GM19328 (cell line): Measurements from ENCODE around the gene LRRC41.
"Not testable (repeated sequence)": the region's sequence is repeated elsewhere in the genome, so short reads cannot be mapped to it uniquely, and the experiment has no call there.

Experiments used
- ATAC-seq: cut with Tn5 transposase; IDR thresholded peaks from one replicate; pipeline ENCODE4 v1.9.1; 2021; ENCODE audit warnings: mild to moderate bottlenecking, moderate library complexity; ENCODE audit not compliant: unreplicated experiment

Gene LRRC41

DNA sequence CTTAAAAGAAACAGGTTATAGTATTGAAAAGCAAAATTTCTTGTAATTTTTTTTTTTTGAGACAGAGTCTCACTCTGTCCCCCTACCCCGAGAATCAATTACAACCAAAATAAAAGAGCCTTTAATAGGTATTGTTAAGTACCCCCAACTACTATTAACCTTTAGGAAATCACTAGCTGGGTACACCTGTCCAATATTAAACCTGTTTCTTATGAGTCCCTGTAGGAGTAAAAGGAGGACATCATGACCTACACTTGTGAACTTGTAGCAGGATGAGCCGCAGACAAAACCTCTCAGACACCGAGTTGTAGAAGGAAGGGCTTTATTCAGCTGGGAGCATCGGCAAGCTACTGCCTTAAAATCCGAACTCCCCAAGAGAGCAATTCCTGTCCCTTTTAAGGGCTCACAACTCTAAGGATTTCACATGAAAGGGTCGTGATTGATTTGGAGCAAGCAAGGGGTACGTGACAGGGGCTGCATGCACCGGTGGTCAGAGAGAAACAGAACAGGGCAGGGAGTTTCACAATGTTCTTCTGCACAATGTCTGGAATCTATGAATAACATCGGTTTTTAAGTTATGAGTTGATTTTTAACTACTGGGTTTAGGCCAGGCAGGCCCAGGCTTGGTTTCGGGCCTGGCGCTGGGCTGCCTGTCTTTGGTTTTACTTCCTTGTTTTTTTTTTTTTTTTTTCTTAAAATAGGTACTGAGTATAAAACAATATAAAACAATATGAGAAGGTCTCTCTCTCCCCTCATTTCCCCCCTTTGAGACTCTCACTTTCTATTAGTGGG is 22.1 kb upstream of the LRRC41 start:
- ATAC-seq, result not testable (repeated sequence)

DNA sequence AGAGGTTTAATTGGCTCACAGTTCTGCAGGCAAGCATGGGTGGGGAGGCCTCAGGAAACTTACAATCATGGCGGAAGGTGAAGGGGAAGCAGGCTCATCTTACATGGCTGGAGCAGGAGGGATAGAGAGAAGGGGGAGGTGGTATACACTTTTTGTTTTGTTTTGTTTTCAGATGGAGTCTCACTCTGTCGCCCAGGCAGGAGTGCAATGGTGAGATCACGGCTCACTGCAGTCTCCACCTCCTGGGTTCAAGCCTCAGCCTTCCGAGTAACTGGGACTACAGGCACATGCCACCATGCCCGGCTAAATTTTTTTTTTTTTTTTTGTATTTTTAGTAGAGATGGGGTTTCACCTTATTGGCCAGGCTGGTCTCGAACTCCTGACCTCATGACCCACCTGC is 18.8 kb upstream of the LRRC41 start:
- ATAC-seq, result not testable (repeated sequence)

DNA sequence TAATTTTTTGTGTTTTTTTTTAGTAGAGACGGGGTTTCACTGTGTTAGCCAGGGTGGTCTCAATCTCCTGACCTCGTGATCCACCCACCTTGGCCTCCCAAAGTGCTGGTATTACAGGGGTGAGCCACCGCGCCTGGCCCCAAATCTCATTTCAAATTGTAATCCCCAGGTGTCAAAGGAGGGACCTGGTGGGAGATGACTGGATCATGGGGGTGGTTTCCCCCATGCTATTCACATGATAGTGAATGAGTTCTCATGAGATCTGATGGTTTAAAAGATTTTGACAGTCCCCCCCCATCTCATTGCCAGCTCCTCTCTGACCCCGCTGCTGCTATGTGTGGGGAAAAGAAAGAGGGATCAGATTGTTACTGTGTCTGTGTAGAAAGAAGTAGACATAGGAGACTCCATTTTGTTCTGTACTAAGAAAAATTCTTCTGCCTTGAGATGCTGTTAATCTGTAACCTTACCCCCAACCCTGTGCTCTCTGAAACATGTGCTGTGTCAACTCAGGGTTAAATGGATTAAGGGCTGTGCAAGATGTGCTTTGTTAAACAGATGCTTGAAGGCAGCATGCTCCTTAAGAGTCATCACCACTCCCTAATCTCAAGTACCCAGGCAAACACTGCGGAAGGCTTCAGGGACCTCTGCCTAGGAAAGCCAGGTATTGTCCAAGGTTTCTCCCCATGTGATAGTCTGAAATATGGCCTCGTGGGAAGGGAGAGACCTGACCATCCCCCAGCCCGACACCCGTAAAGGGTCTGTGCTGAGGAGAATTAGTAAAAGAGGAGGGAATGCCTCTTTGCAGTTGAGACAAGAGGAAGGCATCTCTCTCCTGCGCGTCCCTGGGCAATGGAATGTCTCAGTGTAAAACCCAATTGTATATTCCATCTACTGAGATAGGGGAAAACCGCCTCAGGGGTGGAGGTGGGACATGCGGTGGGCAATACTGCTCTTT is 16.8 kb upstream of the LRRC41 start:
- not testable (repeated sequence) for ATAC-seq

DNA sequence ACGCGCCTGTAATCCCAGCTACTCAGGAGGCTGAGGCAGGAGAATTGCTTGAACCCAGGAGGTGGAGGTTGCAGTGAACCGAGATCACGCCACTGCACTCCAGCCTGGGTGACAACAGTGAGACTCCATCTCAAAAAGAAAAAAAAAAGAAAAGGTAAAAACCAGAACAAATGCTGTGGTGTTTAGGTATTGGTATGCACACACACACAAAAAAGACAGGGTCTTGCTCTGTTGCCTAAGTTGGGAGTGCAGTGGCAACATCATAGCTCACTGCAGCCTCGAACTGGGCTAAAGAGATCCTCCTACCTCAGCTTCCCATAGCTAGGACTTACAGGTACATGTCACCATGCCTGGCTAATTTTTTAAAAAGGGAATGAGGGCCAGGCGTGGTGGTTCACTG is 15.9 kb upstream of the LRRC41 start:
- ATAC-seq, result not testable (repeated sequence)

DNA sequence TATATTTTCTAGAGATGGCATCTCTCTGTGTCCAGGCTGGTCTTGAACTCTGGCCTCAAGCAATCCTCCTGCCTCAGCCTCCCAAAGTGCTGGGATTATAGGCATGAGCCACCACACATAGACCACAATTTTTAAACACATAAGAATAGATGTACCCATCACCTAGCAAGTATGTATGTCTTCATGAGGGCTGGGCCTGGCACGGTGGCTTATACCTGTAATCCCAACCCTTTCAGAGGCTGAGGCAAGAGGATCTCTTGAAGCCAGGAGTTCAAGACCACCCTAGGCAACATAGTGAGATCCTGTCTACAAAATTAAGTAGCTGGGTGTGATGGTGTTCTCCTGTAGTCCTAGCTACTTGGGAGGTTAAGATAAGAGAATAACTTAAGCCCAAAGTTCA is 13.9 kb upstream of the LRRC41 start:
- ATAC-seq, result no peak

DNA sequence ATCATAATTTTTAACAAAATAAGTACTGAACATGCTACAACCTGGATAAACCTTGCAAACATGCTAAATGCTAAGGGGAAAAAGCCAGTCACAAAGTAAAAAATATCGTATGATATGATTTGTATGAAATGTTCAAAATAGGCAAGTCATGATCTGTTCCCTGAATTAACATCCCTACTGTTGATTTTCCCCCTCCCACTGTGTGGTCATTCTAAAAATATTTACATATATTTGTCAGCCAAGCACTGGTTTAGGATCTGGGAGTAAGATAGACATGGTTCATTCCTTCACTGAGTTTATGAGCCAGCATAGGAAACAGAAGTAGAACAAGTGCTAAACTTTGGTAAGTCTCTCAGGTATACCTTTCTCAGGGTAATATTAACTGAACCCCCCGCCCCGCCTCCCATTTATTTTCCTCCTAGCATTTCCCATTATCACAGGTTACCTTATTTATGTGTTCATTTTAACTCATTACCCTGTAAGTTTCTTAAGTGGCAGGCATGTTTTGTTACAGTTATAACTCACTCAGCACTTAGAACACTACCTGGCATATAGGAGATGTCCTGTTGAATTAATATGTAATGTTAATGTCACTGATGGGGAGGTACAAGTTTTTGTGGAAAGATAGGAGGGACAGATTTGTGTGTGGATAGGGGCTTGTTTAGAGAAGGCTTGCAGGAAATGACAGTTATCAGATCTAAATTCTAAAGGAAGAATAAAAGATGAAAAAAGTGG is 12.4 kb upstream of the LRRC41 start:
- ATAC-seq, result no peak

DNA sequence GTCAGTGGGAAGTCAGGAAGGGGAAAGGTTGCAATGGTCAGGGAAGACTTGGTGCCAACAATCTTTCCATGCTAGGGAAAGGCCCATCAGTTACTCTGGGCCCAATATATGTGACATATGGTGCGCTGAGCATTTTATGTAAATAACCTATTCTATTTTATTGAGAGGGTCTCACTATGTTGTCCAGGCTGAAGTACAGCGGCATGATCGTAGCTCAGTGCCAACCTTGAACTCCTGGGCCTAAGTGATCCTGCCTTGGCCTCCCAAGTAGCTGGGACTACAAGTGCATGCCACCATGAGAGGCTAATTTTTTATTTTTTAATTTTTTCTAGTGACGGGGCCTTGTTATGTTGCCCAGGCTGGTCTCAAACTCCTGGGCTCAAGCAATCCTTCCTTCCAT is 6.9 kb upstream of the LRRC41 start:
- ATAC-seq, result no peak

DNA sequence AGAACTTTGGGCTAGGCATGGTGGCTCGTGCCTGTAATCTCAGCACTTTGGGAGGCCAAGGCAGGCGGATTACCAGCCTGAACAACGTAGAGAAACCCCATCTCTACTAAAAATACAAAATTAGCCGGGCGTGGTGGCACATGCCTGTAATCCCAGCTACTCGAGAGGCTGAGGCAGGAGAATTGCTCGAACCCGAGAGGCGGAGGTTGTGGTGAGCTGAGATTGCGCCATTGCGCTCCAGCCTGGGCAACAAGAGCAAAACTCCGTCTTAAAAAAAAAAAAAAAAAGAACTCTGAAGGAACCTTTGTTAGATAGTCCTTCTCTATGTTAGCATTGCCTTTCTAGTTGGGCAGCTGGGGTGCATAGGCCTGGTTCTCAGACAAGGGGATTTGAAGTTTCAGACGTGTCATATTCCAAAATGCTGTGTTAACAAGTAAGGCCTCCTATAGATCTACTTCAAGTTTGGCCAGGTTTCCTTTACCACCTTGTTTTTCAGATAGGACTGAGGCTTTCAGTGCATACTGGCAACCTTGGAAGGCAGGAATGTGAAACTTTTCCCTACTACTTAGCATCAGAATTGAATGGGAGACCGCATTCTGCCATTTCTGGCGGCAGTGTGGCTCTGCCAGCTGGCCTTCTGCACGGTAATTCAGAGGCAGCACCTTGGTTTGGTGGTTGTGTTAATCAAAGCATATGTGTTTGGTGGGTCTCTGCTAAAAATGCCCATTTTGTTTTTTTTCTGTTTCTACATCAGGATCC is 6.2 kb upstream of the LRRC41 start:
- ATAC-seq, result no peak

DNA sequence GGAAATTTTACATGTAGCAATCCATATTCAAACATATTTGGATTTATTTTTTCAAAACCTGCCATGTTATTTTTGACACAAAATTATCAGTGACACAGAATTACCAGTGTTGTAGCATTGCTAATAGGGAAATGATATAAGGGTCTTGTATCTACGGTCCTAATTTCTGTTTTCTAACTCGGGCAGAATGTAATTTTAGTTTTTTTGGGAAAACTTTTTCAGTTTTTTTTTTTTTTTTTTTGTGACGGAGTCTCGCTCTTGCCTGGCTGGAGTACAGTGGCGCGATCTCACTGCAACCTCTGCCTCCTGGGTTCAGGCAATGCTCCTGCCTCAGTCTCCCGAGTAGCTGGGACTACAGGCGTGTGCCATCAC is 2.7 kb upstream of the LRRC41 start:
- no peak for ATAC-seq

DNA sequence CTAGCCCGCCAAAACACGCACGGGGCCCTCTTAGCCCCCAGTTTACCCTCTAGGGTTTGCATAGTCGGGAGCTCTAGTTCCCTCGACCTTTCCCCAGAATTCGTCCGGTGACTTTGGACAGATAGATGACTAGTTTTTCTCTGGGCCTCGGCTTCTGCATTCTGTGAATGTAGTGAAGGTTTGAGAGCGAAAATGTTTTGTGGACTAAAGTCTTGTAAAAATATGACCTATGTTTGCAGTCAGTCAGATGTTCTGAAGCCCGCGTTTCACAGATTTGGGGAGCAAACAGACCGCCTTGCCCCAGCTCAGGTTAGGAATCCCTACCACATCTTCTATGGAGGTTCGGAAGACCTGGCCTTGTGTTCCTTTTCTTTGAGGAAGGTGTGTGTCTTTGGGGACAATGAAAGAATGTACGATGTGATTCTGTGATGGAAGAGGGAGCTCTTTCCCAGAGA is 483 bp upstream of the LRRC41 start:
- ATAC-seq, result no peak

DNA sequence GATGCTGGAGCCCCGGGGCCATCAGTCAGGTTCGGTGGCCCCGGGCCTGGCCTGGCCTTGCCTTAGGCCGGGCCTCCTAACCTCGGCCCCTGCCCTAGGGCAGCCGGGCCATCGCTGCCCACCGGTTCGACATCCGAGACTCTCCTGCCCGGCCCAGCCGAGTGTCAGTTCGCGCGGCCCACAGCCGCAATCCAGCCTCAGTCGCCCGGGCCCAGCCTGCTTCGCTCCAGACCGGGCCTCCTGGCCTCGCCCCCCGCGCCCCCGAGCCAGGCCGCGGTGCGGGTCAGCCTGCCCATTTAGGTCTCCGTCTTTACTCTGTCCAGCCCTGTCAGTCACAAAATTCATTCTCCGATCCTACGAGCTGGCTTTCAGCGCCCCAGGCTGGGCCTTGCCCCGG is 777 bp downstream of the LRRC41 start:
- ATAC-seq, result peak; percentile 2

DNA sequence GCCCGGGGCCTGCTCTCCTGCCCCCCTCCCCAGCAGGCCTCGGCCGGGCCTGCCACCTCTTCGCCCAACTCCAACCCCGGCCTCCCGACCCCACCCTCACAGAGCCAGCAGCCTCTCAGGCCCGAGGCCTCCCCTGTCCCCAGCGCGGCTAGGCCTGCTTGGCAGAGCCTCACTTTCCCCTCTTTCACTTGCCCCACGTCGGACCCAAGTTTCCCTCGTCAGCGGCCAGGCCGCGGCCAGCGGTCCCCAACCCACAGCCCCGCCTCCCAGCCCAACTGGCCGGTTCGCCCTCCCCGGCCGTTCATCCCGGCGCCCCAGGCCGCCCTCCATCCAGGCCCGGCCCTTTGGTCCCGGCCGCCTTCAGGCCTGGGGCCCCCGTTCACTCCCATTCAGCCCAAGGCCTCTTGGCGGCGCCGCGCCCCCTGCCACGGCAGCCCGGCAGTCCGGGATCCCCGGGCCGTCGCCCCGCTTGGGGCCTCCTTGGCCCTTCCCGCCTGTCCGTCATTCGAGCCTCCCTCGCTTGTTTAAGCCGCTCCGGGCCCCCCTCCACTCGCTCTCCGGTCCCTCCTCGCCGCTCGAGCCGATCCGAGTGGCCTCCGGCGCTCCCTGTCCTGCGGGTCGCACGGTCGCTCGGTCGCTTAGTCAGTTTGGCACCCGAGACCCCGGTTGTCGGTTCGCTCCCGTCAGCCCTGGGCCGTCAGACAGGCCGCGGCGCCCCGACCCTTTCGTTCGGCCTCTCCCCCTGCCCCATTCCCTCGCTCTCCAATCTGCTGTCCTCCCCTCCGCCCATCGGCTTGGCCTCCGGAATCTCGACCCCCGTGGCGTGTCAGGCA is 1.4 kb downstream of the LRRC41 start:
- no peak for ATAC-seq

DNA sequence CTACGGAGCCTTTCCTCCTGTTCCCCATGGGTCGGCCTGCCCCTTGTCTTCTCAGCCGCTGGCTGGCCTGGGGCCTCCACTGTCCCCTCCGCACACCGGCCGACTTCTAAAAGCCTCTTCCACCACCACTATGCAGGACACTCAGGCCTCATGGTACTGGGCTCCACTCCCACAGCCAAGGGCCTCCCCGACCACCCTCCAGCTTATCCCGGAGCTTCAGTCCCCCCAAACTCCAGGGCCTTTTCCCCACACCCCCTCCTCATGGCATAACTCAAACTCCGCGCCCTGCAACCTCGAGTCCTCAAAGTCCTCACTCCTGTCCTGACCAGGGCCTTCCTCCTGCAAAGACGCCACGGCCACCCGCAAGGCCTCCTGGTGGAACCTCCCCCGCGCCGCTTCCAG is 2.0 kb downstream of the LRRC41 start:
- ATAC-seq, result no peak

DNA sequence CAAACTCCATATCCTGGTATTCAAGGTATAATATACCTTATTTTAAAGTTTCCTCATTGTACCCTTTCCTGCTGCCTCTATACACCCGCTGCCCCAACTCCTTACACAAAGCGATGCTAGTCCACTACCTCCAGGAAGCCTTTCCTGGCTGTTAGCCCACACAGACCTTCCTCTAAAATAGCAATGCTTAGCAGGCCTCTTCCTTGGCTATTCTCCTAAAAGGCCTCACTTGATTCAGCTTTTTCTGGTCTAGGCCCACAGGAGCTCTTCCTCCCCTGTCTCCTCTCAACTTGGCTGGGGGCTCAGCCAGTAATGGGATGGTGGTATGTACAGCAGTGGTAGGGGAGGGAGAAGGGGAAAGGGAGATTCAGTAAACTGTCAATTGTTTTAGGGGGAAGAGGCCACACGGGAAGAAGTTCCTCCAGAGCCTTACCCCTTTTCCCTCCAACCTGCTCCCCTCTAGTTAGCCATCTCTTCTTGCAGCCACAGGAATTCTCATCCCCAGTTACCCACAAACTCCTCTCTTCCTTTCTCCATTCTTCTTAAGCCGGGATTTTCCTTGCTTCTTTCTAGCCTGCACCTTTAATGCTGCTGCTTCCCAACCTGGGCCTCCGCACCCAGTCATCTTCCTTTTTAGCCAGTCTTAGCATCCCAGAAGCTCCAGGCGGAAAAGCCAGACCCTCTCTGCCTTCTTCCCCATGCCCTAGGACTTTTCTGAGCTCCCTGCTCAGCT is 2.6 kb downstream of the LRRC41 start:
- no peak for ATAC-seq

DNA sequence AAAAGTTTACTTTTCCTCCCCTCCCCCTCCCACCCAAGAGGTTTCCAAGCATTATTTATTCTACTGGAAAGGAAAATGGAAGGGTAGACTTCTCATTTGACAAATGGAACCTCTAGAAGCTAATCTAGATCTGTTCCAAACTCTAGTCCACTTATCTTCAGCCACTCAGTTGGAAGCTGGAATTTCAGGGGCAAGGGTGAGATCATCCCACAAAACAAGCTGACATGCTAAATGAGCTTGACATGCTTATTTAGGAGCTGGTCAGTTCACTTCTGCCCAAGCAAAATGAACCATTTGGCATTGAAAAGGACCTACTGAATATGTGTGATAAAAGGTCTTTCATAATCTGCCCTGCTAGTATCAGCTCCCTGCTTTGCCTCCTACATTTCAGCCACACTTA is 5.0 kb downstream of the LRRC41 start:
- no peak for ATAC-seq

DNA sequence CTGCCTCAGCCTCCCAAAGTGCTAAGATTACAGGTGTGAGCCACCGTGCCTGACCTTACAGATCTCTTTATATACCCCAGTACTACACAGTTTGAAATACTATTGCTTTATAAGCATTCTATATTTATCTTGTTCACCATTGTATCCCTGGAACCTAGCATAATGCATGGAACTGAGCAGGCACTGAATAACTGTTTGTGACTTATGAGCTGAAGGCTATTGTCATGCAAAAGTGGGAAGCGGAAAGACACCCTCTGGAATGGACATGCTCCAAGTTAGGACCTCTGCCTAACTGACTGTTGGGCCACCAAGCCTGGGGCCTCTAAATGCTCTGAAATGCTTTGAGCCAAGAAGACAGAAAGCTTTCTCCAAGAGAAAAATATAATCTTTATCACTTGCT is 8.1 kb downstream of the LRRC41 start:
- ATAC-seq, result no peak

DNA sequence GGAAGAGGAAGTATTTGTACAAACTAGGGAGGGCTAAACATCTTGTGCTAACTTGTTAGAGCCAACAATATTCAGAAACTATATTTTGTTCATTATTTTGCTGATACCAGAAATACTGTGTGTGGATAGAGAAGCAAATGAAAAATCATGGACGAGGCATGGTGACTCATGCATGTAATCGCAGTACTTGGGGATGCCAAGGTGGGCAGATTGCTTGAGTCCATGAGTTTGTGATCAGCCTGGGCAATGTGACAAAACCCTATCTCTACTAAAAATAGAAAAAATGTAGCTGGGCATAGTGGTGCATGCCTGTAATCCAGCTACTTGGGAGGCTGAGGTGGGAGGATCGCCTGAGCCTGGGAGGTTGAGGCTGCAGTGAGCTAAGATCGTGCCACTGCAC is 13.4 kb downstream of the LRRC41 start:
- ATAC-seq, result no peak

DNA sequence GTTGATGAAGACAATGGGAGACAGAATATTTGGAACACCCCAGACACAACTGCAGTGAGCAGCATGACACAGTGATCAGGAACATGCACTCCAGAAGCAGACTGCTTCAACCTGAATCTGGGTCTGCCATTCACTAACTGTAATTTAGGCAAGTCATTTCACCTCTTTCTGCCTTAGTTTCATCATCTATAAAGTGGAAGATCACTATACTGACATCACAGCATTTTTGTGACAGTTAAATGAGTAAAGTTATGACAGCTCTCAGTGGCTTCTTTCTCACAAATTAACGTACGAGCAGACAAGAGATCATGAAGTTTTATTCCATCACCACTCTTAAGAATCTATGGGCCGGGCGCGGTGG is 14.3 kb downstream of the LRRC41 start:
- no peak for ATAC-seq

DNA sequence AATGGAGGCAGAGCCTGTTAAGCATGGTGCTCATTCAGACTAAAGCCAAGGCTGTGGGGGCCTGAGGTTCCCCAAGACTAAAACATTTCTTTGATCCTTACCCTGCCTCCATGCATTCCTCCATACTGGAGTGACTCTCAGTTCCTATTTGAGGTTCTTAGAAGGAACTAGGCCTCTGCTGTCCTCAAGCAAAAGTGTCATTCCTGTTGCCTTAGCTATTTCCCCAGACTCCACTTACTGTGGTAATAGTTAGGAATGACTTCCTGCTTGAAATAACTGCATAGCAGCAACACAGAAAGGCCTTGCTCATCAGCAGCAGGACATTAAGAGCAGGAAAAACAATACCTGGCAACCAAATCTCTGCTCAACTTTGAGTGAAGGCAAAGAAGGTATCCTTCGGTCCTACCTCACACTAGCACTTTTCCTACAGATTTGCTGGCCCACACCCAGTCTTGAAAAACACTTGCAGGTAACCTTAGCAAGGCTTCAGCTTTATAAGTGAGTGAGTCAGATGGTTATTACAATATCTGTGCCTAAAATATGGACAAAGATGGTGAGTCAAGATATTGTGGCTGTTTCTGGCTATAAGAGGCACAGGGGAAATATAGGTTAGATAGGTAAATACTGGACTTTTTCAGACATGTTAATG is 14.8 kb downstream of the LRRC41 start:
- no peak for ATAC-seq
